BLaER1 (cell line): ENCODE data around the gene ARPC1B.

Experiments
- H3K27ac ChIP-seq: shearing (Covaris generic); formaldehyde crosslinking; 2 replicates; pipeline ENCODE4 v1.8.1; 2022
- H3K27me3 ChIP-seq: shearing (Covaris generic); formaldehyde crosslinking; 2 replicates; pipeline ENCODE4 v1.8.1; 2022
- H3K36me3 ChIP-seq: shearing (Covaris generic); formaldehyde crosslinking; 2 replicates; pipeline ENCODE4 v1.8.1; 2022
- H3K4me1 ChIP-seq: shearing (Covaris generic); formaldehyde crosslinking; 2 replicates; pipeline ENCODE4 v1.8.1; 2022
- H3K4me2 ChIP-seq: shearing (Covaris generic); formaldehyde crosslinking; 2 replicates; pipeline ENCODE4 v1.8.1; 2022
- H3K4me3 ChIP-seq: shearing (Covaris generic); formaldehyde crosslinking; 2 replicates; pipeline ENCODE4 v1.8.1; 2022
- H3K9ac ChIP-seq: shearing (Covaris generic); formaldehyde crosslinking; 2 replicates; pipeline ENCODE4 v1.8.1; 2022
- H3K9me3 ChIP-seq: shearing (Covaris generic); formaldehyde crosslinking; 2 replicates; pipeline ENCODE4 v1.8.1; 2022
- H4K20me1 ChIP-seq: shearing (Covaris generic); formaldehyde crosslinking; 2 replicates; pipeline ENCODE4 v1.8.1; 2022
- Cebpa-rat ChIP-seq: shearing (Covaris generic); IDR thresholded peaks from 2 replicates; pipeline ENCODE4 v1.8.1; 2022

ARPC1B gene

DNA sequence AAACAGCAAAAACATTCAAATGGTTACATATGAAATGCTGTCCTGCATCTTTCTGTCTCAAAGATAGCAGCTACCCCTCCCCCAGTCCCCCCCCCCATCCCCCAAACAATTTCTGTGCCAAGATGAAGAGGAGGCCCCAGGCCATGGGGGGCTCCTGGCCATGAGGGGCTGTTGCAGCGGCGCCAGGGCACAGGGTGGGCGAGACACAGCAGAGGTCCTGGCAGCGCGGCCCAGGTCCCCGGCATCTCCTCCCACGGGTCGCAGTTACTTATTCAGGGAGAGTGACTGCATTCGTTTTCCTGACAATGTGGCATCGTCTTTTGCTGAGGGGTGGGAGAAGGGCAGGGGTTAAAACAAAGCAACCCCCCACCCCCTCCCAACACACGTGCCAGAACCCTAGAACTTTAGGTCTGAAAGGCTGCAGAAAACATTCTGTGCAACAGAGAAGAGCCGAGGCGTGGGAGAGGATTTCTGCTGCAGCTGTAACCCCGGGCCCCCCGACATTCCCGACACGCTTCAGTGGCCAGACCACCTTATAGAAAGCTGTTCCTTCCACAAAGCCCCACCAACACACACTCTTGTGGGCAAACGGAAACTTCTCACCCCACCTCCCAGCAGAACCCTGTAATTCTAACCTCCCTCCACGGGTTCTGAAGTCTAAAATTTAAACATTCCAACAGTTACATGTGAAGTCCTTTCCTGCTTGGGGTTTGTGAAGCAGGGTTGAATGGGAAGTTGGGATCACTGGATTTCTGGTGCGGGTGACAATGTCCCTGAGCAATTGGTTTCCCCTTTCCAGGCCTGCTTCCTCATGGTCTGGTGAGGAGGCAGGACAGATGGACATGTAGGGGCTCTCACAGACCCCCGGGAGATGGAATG, 22.1 kb downstream of the ARPC1B start:
- no peak for TF ChIP-seq Cebpa-rat
- Histone ChIP-seq H3K27me3 (no peaks in the 10 kb centered on the region), H3K9me3 (no peaks in the 10 kb centered on the region), H3K4me1 (peaks cover 25% of the 10 kb centered on the region), H3K27ac (no peak overlapping the region), H3K36me3 (peaks cover 81% of the 10 kb centered on the region), H4K20me1 (peaks cover 94% of the 10 kb centered on the region), H3K4me3 (no peak overlapping the region), H3K4me2 (no peak overlapping the region), H3K9ac (peak overlapping the region; percentile 15; the same call in 1 of the 2 replicates)

DNA sequence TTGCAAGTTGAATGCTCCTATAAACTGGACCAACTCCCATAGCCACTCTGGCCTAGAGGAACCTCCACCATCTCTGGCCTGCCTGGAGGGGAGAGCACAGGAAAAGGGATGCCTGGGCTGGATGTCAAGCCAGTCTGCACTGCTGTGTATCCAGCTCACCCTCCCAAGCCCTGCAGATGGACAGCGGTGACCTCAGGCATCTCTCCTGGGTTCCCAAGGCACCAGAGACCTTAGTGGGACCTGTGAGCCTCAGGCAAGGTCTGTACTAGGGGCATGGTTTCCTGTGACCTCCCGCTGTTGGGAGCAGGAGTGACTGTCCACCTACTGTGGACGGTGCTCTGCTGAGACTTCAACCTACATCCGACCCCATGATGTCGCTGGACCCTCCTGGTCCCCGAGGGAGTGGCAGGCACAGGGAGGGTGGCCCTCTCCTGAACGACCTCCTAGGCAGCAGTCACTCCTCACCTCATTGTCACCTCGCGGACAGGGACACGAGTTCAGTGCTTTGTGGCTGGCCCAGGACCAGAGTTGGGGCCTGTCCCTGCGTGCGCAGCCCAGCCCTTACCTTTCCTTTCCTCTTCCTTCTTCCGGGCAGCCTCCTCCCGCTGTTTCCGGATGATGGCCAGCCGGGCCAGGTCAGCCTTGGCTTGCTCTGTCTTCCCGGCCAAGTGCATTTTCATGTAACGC, 22.9 kb downstream of the ARPC1B start:
- Histone ChIP-seq H3K4me2 (no peak overlapping the region), H3K9ac (peak overlapping the region; percentile 15; the same call in 1 of the 2 replicates), H3K4me3 (no peak overlapping the region), H3K9me3 (no peaks in the 10 kb centered on the region), H3K36me3 (peaks cover 89% of the 10 kb centered on the region), H3K4me1 (peaks cover 18% of the 10 kb centered on the region), H3K27ac (no peak overlapping the region), H3K27me3 (no peaks in the 10 kb centered on the region), H4K20me1 (peaks cover 93% of the 10 kb centered on the region)
- TF ChIP-seq Cebpa-rat = no peak

DNA sequence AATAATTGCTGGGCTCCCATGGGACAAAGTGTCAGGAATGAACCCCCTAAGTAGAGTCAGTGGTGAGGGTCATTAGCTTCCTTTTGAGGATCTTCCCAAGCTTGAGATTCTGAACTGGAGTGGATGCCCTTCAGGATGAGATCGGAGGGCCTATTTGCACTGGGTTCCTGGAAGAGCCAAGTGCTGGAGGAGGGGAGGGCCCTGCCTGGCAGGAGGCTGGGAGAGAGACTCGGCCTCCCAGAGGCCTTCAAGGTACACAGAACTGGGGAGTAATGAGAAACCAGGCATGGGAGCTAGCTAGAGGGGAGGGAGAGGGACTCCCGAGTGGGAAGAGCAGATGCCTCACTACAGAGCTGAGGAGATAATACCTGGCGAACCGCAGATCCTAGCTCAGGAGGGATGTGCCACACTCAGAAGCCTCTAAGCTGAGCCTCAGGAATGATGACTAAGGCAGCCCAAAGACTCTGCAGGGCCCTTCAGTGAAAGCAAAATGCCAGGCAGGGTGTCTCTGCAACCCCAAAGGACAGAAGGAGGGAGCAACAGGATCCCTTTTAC, 24.4 kb downstream of the ARPC1B start:
- Histone ChIP-seq H3K27ac (no peak overlapping the region), H3K4me3 (no peak overlapping the region), H3K4me1 (peaks cover 7% of the 10 kb centered on the region), H3K27me3 (no peaks in the 10 kb centered on the region), H3K9me3 (no peaks in the 10 kb centered on the region), H3K9ac (no peak overlapping the region), H4K20me1 (peaks cover 96% of the 10 kb centered on the region), H3K36me3 (peaks cover 99% of the 10 kb centered on the region), H3K4me2 (no peak overlapping the region)
- TF ChIP-seq Cebpa-rat = no peak

DNA sequence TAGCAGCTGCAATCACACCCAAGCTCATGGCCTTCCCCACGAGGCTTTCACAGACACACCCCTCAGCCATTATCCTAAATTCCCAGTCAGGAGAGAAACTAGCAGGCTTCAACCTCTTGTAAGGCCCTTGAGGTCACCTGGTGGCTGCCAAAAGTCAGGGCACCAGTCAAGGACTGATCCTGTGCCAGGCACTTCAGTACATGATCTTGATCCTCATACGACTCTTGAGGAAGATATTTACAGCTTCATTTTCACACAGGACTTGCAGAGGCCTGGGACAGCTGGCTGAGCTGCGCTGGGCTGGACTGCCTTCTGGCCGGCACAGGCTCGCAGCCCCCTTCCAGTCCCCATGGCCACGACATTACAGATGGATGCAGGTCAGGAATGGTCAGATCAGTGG, 25.1 kb downstream of the ARPC1B start:
- Histone ChIP-seq H3K27me3 (no peaks in the 10 kb centered on the region), H4K20me1 (peaks cover 96% of the 10 kb centered on the region), H3K9ac (no peak overlapping the region), H3K9me3 (no peaks in the 10 kb centered on the region), H3K4me3 (no peak overlapping the region), H3K36me3 (peaks cover 99% of the 10 kb centered on the region), H3K27ac (no peak overlapping the region), H3K4me1 (peaks cover 4% of the 10 kb centered on the region; the same call in 1 of the 2 replicates), H3K4me2 (no peak overlapping the region)
- TF ChIP-seq Cebpa-rat = no peak

GRCh38 chr7:99402854-99403253, 28.3 kb downstream of the ARPC1B start:
- no peak overlapping the region for H3K9ac ChIP-seq
- peaks cover 82% of the 10 kb centered on the region for H3K36me3 ChIP-seq
- no peak overlapping the region for H3K4me2 ChIP-seq
- H3K4me1 ChIP-seq = peaks cover 20% of the 10 kb centered on the region
- H3K9me3 ChIP-seq = no peaks in the 10 kb centered on the region
- no peaks in the 10 kb centered on the region for H3K27me3 ChIP-seq
- no peak overlapping the region for H3K4me3 ChIP-seq
- peaks cover 98% of the 10 kb centered on the region for H4K20me1 ChIP-seq
- no peak overlapping the region for H3K27ac ChIP-seq
- TF ChIP-seq Cebpa-rat = no peak

GRCh38 chr7:99403764-99404163, 29.2 kb downstream of the ARPC1B start:
- H4K20me1 ChIP-seq = peaks cover 89% of the 10 kb centered on the region
- H3K4me2 ChIP-seq = no peak overlapping the region
- H3K27ac ChIP-seq = no peak overlapping the region
- no peaks in the 10 kb centered on the region for H3K27me3 ChIP-seq
- H3K9me3 ChIP-seq = no peaks in the 10 kb centered on the region
- H3K4me1 ChIP-seq = peaks cover 20% of the 10 kb centered on the region
- peaks cover 73% of the 10 kb centered on the region for H3K36me3 ChIP-seq
- H3K4me3 ChIP-seq = no peak overlapping the region
- H3K9ac ChIP-seq = no peak overlapping the region
- no peak for TF ChIP-seq Cebpa-rat

DNA sequence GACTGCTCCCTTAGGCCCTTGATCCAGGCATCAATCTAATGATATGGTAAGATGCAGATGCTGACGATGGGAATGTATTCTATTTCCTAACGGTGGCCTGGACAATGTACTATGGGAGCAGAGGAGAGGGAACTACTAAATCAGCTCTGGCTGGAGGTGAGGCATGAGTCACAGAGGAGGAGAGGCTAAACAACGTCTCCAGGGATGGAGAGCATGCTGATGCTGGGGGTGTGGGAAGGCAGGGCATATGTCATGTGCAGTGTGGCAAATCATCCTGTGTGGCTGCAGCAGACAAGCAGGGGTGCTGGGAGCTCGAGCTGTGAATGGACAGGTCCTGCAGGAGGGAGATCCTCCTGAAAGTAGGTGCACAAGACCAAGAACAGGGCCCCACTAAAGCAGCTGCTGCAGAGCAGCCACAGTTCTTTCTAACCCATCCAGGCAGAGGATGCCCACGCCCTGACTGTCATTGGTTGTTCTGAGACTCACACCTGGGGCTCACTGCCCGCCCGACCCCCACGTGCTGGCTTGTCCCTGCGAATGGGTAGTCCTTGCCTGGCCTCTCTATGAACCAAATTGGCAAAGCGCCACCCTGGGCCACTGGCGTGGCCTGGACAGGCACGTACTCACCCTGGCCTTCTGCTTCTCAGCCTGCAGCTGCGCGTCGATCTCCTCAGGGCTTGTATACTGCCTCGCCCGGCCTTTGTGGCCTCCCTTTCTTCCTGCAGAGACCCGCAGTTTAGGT, 29.9 kb downstream of the ARPC1B start:
- H3K36me3 ChIP-seq = peaks cover 67% of the 10 kb centered on the region
- no peaks in the 10 kb centered on the region for H3K9me3 ChIP-seq
- no peak overlapping the region for H3K9ac ChIP-seq
- no peak overlapping the region for H3K4me2 ChIP-seq
- H3K27ac ChIP-seq = no peak overlapping the region
- peaks cover 20% of the 10 kb centered on the region for H3K4me1 ChIP-seq
- H3K27me3 ChIP-seq = no peaks in the 10 kb centered on the region
- no peak for TF ChIP-seq Cebpa-rat
- H3K4me3 ChIP-seq = no peak overlapping the region
- peaks cover 87% of the 10 kb centered on the region for H4K20me1 ChIP-seq

DNA sequence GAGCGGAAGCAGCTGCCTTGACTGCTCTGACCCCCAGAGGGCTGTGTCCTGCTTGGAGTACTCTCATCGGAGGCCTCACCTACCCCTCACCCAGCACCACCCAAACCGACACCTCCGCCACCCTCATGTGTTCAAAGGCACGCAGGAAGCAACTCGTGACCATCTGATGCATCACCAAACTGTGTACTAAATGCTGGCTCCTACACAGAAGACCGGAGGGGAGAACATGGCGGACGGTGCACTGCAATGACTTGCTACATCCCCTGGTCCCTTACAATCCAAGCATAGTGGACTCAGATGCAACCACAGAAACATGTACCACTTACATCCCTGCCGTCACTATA, 30.4 kb downstream of the ARPC1B start:
- H3K36me3 ChIP-seq = peaks cover 62% of the 10 kb centered on the region
- H3K27ac ChIP-seq = no peak overlapping the region
- H4K20me1 ChIP-seq = peaks cover 87% of the 10 kb centered on the region
- no peaks in the 10 kb centered on the region for H3K9me3 ChIP-seq
- no peak overlapping the region for H3K4me2 ChIP-seq
- H3K4me3 ChIP-seq = no peak overlapping the region
- H3K4me1 ChIP-seq = peaks cover 25% of the 10 kb centered on the region
- no peaks in the 10 kb centered on the region for H3K27me3 ChIP-seq
- H3K9ac ChIP-seq = no peak overlapping the region
- no peak for TF ChIP-seq Cebpa-rat

DNA sequence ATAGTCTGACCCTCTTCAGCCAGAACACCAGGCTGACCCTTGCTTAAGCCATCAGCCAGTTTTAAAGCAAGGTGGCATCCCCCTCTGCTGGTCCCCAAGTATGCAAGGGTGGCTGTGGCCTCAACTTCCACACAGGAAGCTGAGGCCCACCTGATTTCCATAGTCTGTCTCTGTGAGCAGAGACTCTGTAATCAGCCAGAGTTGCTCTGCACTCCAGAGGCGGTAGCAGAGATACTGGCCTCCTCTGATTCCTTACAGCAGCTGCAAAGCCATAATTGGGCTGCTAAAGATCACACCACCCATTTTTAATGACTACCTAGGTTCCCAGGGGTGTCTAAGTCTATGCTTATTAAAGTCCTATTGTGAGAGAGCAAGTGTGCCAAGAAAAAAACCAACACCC, 32.0 kb downstream of the ARPC1B start:
- Histone ChIP-seq H3K27ac (no peak overlapping the region), H3K9ac (peak overlapping the region; percentile 38; the same call in 1 of the 2 replicates), H4K20me1 (peaks cover 87% of the 10 kb centered on the region), H3K9me3 (no peaks in the 10 kb centered on the region), H3K27me3 (no peaks in the 10 kb centered on the region), H3K4me2 (peak overlapping the region; percentile 91), H3K36me3 (peaks cover 62% of the 10 kb centered on the region), H3K4me3 (no peak overlapping the region; the same call in 1 of the 2 replicates), H3K4me1 (peaks cover 36% of the 10 kb centered on the region)
- TF ChIP-seq Cebpa-rat = no peak
